ENCODE results near the gene KIF13A. TPM values are rescaled to one million over a fixed set of nuclear protein-coding genes. Genes with fewer than 3 reads are reported as not detected.
A peak's percentile ranks its signal among the peaks of the same experiment; 100 is the strongest.
"Not testable (repeated sequence)": the region's sequence is repeated elsewhere in the genome, so short reads cannot be mapped to it uniquely, and the experiment has no call there.

The KIF13A gene
- total RNA-seq, 1 experiment from 2014 or later, result 23.7 TPM

GRCh38 chr6:17735311-17735710 lies 252.1 kb downstream of the KIF13A start:
- in situ Hi-C loops (cut with HindIII; ENCODE audit: low pct_unique_long_range_greater_than_20kb, low sequenced_read_pairs); DNase-seq (ENCODE audit: low read depth): not testable (repeated sequence)

- in situ Hi-C loops (cut with HindIII; ENCODE audit: low pct_unique_long_range_greater_than_20kb, low sequenced_read_pairs), result no loop called here
- no peak for DNase-seq (ENCODE audit: low read depth)
Observed at GRCh38 chr6:17730078-17730704, 257.2 kb downstream of the KIF13A start.

GRCh38 chr6:17729223-17730077 lies 258.0 kb downstream of the KIF13A start:
- DNase-seq (ENCODE audit: low read depth), result no peak
- in situ Hi-C loops (cut with HindIII; ENCODE audit: low pct_unique_long_range_greater_than_20kb, low sequenced_read_pairs), result no loop called here

- no peak for DNase-seq (ENCODE audit: low read depth)
- in situ Hi-C loops (cut with HindIII; ENCODE audit: low pct_unique_long_range_greater_than_20kb, low sequenced_read_pairs), result no loop called here
Observed at GRCh38 chr6:17728551-17729222, 258.7 kb downstream of the KIF13A start.

GRCh38 chr6:17725083-17725482 lies 262.4 kb downstream of the KIF13A start:
- no peak for DNase-seq (ENCODE audit: low read depth)
- in situ Hi-C loops (cut with HindIII; ENCODE audit: low pct_unique_long_range_greater_than_20kb, low sequenced_read_pairs), result no loop called here

- in situ Hi-C loops (cut with HindIII; ENCODE audit: low pct_unique_long_range_greater_than_20kb, low sequenced_read_pairs), result no loop called here
- DNase-seq (ENCODE audit: low read depth), result no peak
Observed at GRCh38 chr6:17724341-17724740, 263.1 kb downstream of the KIF13A start.

- DNase-seq (ENCODE audit: low read depth), result no peak
- in situ Hi-C loops (cut with HindIII; ENCODE audit: low pct_unique_long_range_greater_than_20kb, low sequenced_read_pairs), result no loop called here
Observed at GRCh38 chr6:17721671-17722070, 265.8 kb downstream of the KIF13A start.

- no peak for DNase-seq (ENCODE audit: low read depth)
- in situ Hi-C loops (cut with HindIII; ENCODE audit: low pct_unique_long_range_greater_than_20kb, low sequenced_read_pairs), result no loop called here
Observed at GRCh38 chr6:17719323-17720041, 268.0 kb downstream of the KIF13A start.

GRCh38 chr6:17716221-17716620 lies 271.2 kb downstream of the KIF13A start:
- no peak for DNase-seq (ENCODE audit: low read depth)
- in situ Hi-C loops (cut with HindIII; ENCODE audit: low pct_unique_long_range_greater_than_20kb, low sequenced_read_pairs), result no loop called here

- peak; percentile 60 for DNase-seq (ENCODE audit: low read depth)
- in situ Hi-C loops (cut with HindIII; ENCODE audit: low pct_unique_long_range_greater_than_20kb, low sequenced_read_pairs), result no loop called here
Observed at GRCh38 chr6:17714879-17715851, 272.3 kb downstream of the KIF13A start.

- in situ Hi-C loops (cut with HindIII; ENCODE audit: low pct_unique_long_range_greater_than_20kb, low sequenced_read_pairs), result no loop called here
- DNase-seq (ENCODE audit: low read depth), result no peak
Observed at GRCh38 chr6:17714177-17714576, 273.3 kb downstream of the KIF13A start.

GRCh38 chr6:17712576-17712975 lies 274.9 kb downstream of the KIF13A start:
- DNase-seq (ENCODE audit: low read depth), result no peak
- in situ Hi-C loops (cut with HindIII; ENCODE audit: low pct_unique_long_range_greater_than_20kb, low sequenced_read_pairs), result no loop called here

GRCh38 chr6:17710331-17710730 lies 277.1 kb downstream of the KIF13A start:
- no peak for DNase-seq (ENCODE audit: low read depth)

GRCh38 chr6:17709476-17709875 lies 278.0 kb downstream of the KIF13A start:
- in situ Hi-C loops (cut with HindIII; ENCODE audit: low pct_unique_long_range_greater_than_20kb, low sequenced_read_pairs), result no loop called here
- no peak for DNase-seq (ENCODE audit: low read depth)

More at GRCh38 chr6:17710331-17710730, 277.1 kb downstream of the KIF13A start:
- in situ Hi-C loops (cut with HindIII; ENCODE audit: low pct_unique_long_range_greater_than_20kb, low sequenced_read_pairs), result no loop called here
